ENCODE measurements around the gene MOSMO.

MOSMO gene

DNA sequence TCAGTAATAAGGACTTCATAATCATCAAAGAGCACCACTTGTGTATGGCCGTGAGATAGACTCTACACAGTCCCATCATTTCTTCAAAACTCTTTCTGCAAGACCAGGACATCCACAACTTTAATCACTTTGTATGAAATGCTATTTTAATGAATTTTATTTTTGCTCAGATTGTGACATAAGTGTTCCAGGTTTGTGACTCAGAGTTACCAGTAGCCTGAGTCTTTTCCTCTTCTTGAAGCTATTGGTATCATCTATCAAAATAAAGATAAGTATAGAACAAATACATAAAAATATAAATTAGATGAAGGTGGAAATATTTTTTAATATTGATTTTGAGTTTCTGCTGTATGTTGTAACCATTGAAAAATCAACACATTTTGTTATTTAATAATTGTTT is 67.9 kb downstream of the MOSMO start:
- TF ChIP-seq, protein P1, sequence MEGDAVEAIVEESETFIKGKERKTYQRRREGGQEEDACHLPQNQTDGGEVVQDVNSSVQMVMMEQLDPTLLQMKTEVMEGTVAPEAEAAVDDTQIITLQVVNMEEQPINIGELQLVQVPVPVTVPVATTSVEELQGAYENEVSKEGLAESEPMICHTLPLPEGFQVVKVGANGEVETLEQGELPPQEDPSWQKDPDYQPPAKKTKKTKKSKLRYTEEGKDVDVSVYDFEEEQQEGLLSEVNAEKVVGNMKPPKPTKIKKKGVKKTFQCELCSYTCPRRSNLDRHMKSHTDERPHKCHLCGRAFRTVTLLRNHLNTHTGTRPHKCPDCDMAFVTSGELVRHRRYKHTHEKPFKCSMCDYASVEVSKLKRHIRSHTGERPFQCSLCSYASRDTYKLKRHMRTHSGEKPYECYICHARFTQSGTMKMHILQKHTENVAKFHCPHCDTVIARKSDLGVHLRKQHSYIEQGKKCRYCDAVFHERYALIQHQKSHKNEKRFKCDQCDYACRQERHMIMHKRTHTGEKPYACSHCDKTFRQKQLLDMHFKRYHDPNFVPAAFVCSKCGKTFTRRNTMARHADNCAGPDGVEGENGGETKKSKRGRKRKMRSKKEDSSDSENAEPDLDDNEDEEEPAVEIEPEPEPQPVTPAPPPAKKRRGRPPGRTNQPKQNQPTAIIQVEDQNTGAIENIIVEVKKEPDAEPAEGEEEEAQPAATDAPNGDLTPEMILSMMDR (IDR thresholded peaks at IDR 0.05; ENCODE audit: low read depth, low read length), result no peak
- no peak overlapping the region for H3K4me3 ChIP-seq (ENCODE audit: low read depth, low read length)

DNA sequence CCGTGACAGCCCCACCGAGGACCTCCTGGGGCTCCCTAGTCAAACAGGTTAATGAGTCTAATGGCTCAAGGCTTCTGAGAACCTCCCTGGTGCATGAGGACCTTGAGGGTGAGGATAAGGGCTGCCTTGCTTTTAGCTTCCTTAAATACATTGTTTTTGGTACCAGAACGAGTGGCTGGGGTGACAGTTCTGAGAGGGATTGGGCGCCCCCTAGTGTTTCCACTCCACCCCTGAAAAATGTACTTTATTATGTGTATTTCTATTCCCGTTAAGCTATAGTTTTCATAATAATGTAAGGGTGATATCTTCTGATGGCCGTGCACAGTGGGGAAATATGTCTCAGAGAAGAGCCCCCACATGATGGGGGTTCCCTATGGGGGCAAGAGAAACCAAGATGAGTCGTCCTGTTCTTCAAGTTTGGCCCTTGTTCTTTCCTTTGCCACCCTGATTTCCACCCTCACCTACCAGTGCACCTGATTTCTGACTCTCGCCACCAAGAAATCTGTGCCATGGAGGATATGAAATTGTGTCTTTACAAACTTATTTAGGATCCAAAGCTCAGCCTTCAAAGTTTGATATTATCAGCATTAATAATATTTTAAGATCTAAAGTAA is 69.9 kb downstream of the MOSMO start:
- TF ChIP-seq, protein P1 (IDR thresholded peaks at IDR 0.05; ENCODE audit: low read depth, low read length), result peak; percentile 71
- H3K4me3 ChIP-seq (ENCODE audit: low read depth, low read length), result no peak overlapping the region

DNA sequence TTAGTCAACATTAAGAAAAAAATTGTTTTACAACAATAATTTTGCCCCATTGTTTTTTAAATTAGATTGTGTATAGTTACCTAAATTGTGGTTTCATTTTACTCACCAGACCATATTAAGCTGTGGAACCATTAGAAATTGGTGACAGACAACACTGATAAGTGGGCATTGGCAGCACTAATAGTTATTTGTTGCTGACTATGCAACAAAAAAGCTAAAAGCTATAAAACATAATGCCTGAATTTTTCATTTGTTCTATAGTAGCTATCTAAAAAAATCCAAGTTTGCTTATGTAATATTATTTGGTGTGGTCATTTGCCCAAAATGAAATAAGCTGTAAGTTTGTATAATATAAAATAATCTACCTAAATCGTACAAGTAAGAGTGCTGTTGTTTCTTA is 70.7 kb downstream of the MOSMO start:
- TF ChIP-seq, protein P1 (IDR thresholded peaks at IDR 0.05; ENCODE audit: low read depth, low read length), result no peak
- no peak overlapping the region for H3K4me3 ChIP-seq (ENCODE audit: low read depth, low read length)

DNA sequence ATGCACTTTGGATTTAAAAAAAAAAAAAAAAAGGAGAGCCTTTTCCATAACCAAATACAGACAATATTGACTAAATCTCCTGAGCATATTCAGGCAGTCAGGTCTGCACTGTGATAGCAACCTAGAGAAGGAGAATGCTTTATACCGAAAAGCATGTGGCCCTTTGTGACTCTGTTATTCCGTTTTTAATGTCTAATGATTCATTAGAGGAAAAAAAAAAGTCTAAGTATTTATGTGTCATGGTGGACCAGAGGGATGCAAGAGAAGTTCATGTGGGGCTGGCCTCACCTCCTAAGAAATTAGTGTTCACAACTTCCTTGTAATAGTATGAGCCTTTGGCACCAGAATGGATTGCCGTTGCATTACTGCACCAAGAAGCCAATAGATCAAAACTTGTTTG is 73.1 kb downstream of the MOSMO start:
- no peak overlapping the region for H3K4me3 ChIP-seq (ENCODE audit: low read depth, low read length)
- TF ChIP-seq, protein P1 (IDR thresholded peaks at IDR 0.05; ENCODE audit: low read depth, low read length), result no peak

DNA sequence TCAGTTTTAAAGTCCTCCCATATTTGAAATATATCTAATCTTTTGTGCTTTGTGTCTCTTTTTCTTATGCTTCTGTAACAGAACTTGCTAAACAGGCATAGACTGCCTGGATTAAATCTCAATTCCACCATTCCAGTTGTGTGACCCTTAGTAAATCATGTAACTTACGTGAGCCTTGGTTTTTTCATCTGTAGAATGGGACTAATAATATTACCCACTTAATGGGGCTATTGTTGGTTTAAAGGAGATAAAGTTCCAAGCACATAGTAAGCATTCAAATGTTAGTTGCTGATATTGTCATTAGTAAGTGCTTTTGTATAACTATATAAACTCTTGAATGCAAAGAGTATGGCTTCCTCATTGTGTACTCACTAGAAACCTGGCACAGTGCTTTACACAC is 78.5 kb downstream of the MOSMO start:
- H3K4me3 ChIP-seq (ENCODE audit: low read depth, low read length), result no peak overlapping the region
- TF ChIP-seq, protein P1 (IDR thresholded peaks at IDR 0.05; ENCODE audit: low read depth, low read length), result no peak

DNA sequence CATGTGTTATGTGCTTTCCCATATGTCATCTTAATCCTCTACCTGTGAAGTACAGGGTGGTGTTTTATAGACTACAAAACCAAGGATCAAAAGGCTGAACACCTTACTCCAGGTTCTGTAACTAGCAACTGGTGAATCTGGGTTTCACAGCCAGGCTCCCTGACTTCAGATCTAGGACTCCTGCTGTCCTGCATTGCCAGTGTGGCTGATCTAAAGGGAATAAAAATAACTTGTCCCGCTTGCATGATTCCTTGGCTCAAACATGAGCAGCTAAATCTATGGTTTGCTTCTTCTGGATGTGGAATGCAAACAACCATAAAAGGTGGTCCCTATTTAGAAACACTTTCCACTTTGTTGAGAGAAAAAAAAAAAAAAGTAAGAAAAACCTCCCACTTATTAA is 80.7 kb downstream of the MOSMO start:
- TF ChIP-seq, protein P1 (IDR thresholded peaks at IDR 0.05; ENCODE audit: low read depth, low read length), result no peak
- H3K4me3 ChIP-seq (ENCODE audit: low read depth, low read length), result no peak overlapping the region

DNA sequence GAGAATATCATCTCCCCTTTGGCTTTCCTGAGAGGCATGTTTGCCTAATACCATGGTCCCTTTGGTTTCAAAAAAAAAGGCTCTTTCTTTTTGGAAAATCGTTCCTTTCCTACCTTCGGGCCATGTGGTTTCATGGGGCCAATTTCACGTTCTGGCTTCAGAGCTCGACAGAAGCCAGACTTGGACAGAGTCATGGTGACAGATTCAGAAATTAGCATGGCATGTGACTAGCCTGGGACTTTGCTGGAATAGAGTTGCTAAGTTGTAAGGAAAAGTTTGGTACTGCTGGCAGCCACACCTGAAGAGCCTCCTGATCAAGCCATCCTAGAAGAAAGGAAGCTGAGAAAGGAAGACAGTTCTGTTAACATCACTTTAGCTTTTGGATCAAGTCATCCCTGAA is 82.0 kb downstream of the MOSMO start:
- TF ChIP-seq, protein P1 (IDR thresholded peaks at IDR 0.05; ENCODE audit: low read depth, low read length), result no peak
- H3K4me3 ChIP-seq (ENCODE audit: low read depth, low read length), result no peak overlapping the region
